WTC11 (cell line): ENCODE measurements around the gene ENTPD8. TPM values are rescaled to one million over a fixed set of nuclear protein-coding genes. Genes with fewer than 3 reads are reported as not detected.

Experiments used
- ATAC-seq: fragments of 200-7000 bp; cut with Tn5 transposase; 2 replicates; pipeline ENCODE4 v1.10.0; 2021; ENCODE audit warnings: mild to moderate bottlenecking, moderate library complexity
- CTCF ChIA-PET: fragments of 300-600 bp; sonication (Branson Sonifier 250); formaldehyde crosslinking; loops from one replicate; lab custom pipeline; 2021; ENCODE audit warnings: antibody characterized with exemption; lab: Charles Lee
- POLR2A ChIA-PET: fragments of 350-600 bp; sonication (Branson Sonifier 250); formaldehyde crosslinking; loops from one replicate; lab custom pipeline; 2021; ENCODE audit warnings: antibody characterized with exemption; lab: Charles Lee
- DNase-seq: peaks from one replicate; pipeline ENCODE4 v3.0.0; 2021; ENCODE audit warnings: low spot score
- H3K27ac Mint-ChIP-seq: 2 replicates; pipeline ENCODE4 v1.8.0; 2021; ENCODE audit warnings: mixed read lengths
- H3K27me3 Mint-ChIP-seq: 2 replicates; pipeline ENCODE4 v1.8.0; 2021; ENCODE audit warnings: low read depth, mild to moderate bottlenecking, moderate library complexity, mixed read lengths
- H3K36me3 Mint-ChIP-seq: 2 replicates; pipeline ENCODE4 v1.8.0; 2021; ENCODE audit warnings: mixed read lengths
- H3K4me1 Mint-ChIP-seq: 2 replicates; pipeline ENCODE4 v1.8.0; 2022; ENCODE audit warnings: mixed read lengths
- H3K4me3 Mint-ChIP-seq: 2 replicates; pipeline ENCODE4 v1.8.0; 2021; ENCODE audit warnings: mild to moderate bottlenecking, moderate library complexity, mixed read lengths
- H3K9me3 Mint-ChIP-seq: 2 replicates; pipeline ENCODE4 v1.8.0; 2021; ENCODE audit warnings: mixed read lengths
- ATF1 ChIP-seq: sonication (generic); formaldehyde crosslinking; IDR thresholded peaks from 2 replicates; pipeline ENCODE4 v1.8.1; 2023; ENCODE audit warnings: mild to moderate bottlenecking, moderate library complexity, missing genetic modification reagents
- CREM ChIP-seq: sonication (generic); formaldehyde crosslinking; IDR thresholded peaks from 2 replicates; pipeline ENCODE4 v1.8.1; 2022; ENCODE audit warnings: mild to moderate bottlenecking, missing genetic modification reagents, moderate library complexity
- ELF4 ChIP-seq: sonication (generic); formaldehyde crosslinking; IDR thresholded peaks from 2 replicates; pipeline ENCODE4 v1.8.1; 2022; ENCODE audit warnings: low read depth, mild to moderate bottlenecking, moderate library complexity, missing genetic modification reagents
- FOXP1 ChIP-seq: sonication (generic); formaldehyde crosslinking; IDR thresholded peaks from 2 replicates; pipeline ENCODE4 v1.8.0; 2022; ENCODE audit warnings: missing genetic modification reagents, mild to moderate bottlenecking, moderate library complexity, borderline replicate concordance
- GTF2I ChIP-seq: fragments of 250-450 bp; sonication (Bioruptor Pico); conservative IDR thresholded peaks from 2 replicates; pipeline ENCODE4 v1.4.0; 2021; ENCODE audit warnings: mild to moderate bottlenecking
- HMGA2 ChIP-seq: fragments of 250-450 bp; sonication (Bioruptor Pico); IDR thresholded peaks from 2 replicates; pipeline ENCODE4 v1.4.0; 2021; ENCODE audit warnings: mild to moderate bottlenecking, moderate library complexity
- NFE2L1 ChIP-seq: sonication (generic); formaldehyde crosslinking; IDR thresholded peaks from 2 replicates; pipeline ENCODE4 v1.8.1; 2023; ENCODE audit warnings: missing genetic modification reagents
- NR2C2 ChIP-seq: sonication (generic); formaldehyde crosslinking; IDR thresholded peaks from 2 replicates; pipeline ENCODE4 v1.8.0; 2022; ENCODE audit warnings: mild to moderate bottlenecking, missing genetic modification reagents
- ZNF121 ChIP-seq: sonication (generic); formaldehyde crosslinking; IDR thresholded peaks from 2 replicates; pipeline ENCODE4 v1.8.0; 2023; ENCODE audit warnings: missing genetic modification reagents
- ZNF232 ChIP-seq: sonication (generic); formaldehyde crosslinking; IDR thresholded peaks from 2 replicates; pipeline ENCODE4 v1.8.0; 2022; ENCODE audit warnings: mild to moderate bottlenecking, missing genetic modification reagents
- ZNF396 ChIP-seq: fragments of 250-450 bp; sonication (Bioruptor Pico); IDR thresholded peaks from 2 replicates; pipeline ENCODE4 v1.8.0; 2021; ENCODE audit warnings: mild to moderate bottlenecking, moderate library complexity, borderline replicate concordance
- total RNA-seq: library from RNA; stranded (reverse); gene quantifications from 3 replicates; pipeline ENCODE4 v1.2.3, GENCODE V29; 2021
- TF ChIP-seq, protein P1 (sequence below): sonication (generic); formaldehyde crosslinking; IDR thresholded peaks from 2 replicates; pipeline ENCODE4 v1.8.0; 2022; ENCODE audit warnings: missing genetic modification reagents
- TF ChIP-seq, protein P2 (sequence below): fragments of 250-450 bp; sonication (Bioruptor Pico); IDR thresholded peaks from 2 replicates; pipeline ENCODE4 v2.1.2; 2022; ENCODE audit warnings: mild to moderate bottlenecking, moderate library complexity
- TF ChIP-seq, protein P3 (sequence below): fragments of 250-450 bp; sonication (Bioruptor Pico); IDR thresholded peaks from 2 replicates; pipeline ENCODE4 v1.9.0; 2021; ENCODE audit warnings: mild to moderate bottlenecking
- TF ChIP-seq, protein P4 (sequence below): sonication (generic); formaldehyde crosslinking; IDR thresholded peaks from 2 replicates; pipeline ENCODE4 v1.8.0; 2022; ENCODE audit warnings: mild to moderate bottlenecking, missing genetic modification reagents

ENTPD8 gene
- total RNA-seq, 1 experiment from 2014 or later: 2.3 TPM

DNA sequence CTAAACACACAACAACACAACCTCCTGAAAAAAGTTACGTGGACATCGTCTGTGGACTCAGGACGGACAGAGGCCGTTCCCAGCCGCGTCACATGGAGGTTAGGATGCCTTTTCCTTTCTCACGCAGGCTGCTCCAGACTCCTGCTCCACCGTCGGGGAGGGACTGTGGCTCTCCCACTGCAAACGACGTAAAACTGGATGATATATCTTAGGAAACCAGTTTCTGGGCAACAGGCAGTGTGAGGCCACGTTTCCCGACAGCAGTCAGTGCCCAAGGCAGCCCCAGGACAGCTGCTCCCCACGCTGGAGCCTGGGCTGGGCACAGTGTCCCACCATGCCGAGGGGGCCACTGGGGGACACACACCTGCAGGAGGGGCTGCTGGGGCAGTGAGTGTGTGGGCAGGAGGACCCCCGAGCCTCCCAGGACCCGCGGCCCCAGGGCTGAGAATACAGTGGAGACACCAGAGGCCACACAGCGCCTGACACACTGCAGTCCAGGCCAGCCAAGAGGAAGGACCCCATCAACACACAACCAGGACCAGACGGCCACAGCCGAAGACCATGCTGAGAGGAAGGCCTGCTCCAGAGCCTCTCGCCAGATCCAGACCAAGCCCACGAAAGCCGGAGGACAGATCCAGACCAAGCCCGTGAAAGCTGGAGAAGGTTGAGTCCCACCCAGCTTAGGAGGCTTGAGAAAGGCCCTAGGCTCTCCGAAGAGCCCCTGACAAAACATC, 44.4 kb downstream of the ENTPD8 start:
- POLR2A ChIA-PET: no interaction called here
- Mint-ChIP-seq H3K9me3 (peaks cover under 1% of the 10 kb centered on the region; the same call in 1 of the 2 replicates), H3K4me1 (no peaks in the 10 kb centered on the region), H3K36me3 (peaks cover 4% of the 10 kb centered on the region), H3K27ac (no peak overlapping the region), H3K4me3 (no peak overlapping the region), H3K27me3 (no peaks in the 10 kb centered on the region)
- no peak for TF ChIP-seq NFE2L1 (CRISPR knock-in tag)
- TF ChIP-seq, protein P1, sequence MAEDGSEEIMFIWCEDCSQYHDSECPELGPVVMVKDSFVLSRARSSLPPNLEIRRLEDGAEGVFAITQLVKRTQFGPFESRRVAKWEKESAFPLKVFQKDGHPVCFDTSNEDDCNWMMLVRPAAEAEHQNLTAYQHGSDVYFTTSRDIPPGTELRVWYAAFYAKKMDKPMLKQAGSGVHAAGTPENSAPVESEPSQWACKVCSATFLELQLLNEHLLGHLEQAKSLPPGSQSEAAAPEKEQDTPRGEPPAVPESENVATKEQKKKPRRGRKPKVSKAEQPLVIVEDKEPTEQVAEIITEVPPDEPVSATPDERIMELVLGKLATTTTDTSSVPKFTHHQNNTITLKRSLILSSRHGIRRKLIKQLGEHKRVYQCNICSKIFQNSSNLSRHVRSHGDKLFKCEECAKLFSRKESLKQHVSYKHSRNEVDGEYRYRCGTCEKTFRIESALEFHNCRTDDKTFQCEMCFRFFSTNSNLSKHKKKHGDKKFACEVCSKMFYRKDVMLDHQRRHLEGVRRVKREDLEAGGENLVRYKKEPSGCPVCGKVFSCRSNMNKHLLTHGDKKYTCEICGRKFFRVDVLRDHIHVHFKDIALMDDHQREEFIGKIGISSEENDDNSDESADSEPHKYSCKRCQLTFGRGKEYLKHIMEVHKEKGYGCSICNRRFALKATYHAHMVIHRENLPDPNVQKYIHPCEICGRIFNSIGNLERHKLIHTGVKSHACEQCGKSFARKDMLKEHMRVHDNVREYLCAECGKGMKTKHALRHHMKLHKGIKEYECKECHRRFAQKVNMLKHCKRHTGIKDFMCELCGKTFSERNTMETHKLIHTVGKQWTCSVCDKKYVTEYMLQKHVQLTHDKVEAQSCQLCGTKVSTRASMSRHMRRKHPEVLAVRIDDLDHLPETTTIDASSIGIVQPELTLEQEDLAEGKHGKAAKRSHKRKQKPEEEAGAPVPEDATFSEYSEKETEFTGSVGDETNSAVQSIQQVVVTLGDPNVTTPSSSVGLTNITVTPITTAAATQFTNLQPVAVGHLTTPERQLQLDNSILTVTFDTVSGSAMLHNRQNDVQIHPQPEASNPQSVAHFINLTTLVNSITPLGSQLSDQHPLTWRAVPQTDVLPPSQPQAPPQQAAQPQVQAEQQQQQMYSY (CRISPR knock-in tag): no peak
- TF ChIP-seq ELF4 (CRISPR knock-in tag): no peak
- no peak for TF ChIP-seq ZNF121 (CRISPR knock-in tag)
- TF ChIP-seq ZNF396 (CRISPR knock-in tag): no peak
- TF ChIP-seq, protein P2, sequence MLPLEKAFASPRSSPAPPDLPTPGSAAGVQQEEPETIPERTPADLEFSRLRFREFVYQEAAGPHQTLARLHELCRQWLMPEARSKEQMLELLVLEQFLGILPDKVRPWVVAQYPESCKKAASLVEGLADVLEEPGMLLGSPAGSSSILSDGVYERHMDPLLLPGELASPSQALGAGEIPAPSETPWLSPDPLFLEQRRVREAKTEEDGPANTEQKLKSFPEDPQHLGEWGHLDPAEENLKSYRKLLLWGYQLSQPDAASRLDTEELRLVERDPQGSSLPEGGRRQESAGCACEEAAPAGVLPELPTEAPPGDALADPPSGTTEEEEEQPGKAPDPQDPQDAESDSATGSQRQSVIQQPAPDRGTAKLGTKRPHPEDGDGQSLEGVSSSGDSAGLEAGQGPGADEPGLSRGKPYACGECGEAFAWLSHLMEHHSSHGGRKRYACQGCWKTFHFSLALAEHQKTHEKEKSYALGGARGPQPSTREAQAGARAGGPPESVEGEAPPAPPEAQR (CRISPR knock-in tag): no peak
- no peak for TF ChIP-seq ZNF232
- TF ChIP-seq HMGA2 (CRISPR knock-in tag): no peak
- TF ChIP-seq, protein P3, sequence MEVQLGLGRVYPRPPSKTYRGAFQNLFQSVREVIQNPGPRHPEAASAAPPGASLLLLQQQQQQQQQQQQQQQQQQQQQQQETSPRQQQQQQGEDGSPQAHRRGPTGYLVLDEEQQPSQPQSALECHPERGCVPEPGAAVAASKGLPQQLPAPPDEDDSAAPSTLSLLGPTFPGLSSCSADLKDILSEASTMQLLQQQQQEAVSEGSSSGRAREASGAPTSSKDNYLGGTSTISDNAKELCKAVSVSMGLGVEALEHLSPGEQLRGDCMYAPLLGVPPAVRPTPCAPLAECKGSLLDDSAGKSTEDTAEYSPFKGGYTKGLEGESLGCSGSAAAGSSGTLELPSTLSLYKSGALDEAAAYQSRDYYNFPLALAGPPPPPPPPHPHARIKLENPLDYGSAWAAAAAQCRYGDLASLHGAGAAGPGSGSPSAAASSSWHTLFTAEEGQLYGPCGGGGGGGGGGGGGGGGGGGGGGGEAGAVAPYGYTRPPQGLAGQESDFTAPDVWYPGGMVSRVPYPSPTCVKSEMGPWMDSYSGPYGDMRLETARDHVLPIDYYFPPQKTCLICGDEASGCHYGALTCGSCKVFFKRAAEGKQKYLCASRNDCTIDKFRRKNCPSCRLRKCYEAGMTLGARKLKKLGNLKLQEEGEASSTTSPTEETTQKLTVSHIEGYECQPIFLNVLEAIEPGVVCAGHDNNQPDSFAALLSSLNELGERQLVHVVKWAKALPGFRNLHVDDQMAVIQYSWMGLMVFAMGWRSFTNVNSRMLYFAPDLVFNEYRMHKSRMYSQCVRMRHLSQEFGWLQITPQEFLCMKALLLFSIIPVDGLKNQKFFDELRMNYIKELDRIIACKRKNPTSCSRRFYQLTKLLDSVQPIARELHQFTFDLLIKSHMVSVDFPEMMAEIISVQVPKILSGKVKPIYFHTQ (CRISPR knock-in tag): no peak
- DNase-seq: no peak
- CTCF ChIA-PET: interaction anchor here (0.6 to 2.1 kb wide), 2 partner anchors 101 to 110 kb away, joined by 3 to 7 read pairs; no protein-coding TSS in a partner anchor
- ATAC-seq: no peak

DNA sequence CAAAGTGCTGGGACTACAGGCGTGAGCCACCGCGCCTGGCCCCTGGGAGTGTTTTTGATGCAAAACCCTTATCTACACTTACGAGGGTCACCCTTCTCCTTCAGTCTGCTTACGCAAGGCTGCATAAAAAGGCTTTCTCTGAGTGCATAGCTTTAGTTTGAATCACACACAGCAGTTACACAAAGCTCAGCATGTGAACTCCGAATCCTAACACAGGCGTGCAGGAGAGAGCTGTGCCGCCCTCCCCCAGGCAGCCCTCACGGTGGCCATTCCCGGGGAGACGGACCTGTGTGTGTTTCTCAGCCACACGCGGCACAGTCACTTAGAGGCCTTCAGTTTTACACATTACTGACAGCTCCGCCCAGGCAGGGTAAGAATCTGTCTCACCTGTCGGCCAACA, 44.9 kb downstream of the ENTPD8 start:
- TF ChIP-seq, protein P3 (CRISPR knock-in tag): no peak
- TF ChIP-seq FOXP1 (CRISPR knock-in tag) (no peak), GTF2I (CRISPR knock-in tag) (no peak), NR2C2 (CRISPR knock-in tag) (no peak), ATF1 (CRISPR knock-in tag) (no peak), CREM (CRISPR knock-in tag) (no peak)
- TF ChIP-seq, protein P4, sequence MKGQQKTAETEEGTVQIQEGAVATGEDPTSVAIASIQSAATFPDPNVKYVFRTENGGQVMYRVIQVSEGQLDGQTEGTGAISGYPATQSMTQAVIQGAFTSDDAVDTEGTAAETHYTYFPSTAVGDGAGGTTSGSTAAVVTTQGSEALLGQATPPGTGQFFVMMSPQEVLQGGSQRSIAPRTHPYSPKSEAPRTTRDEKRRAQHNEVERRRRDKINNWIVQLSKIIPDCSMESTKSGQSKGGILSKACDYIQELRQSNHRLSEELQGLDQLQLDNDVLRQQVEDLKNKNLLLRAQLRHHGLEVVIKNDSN (CRISPR knock-in tag): no peak
- Mint-ChIP-seq H3K4me3 (no peak overlapping the region), H3K9me3 (no peaks in the 10 kb centered on the region), H3K27ac (no peak overlapping the region), H3K4me1 (no peaks in the 10 kb centered on the region), H3K27me3 (no peaks in the 10 kb centered on the region), H3K36me3 (peaks cover under 1% of the 10 kb centered on the region; the same call in 1 of the 2 replicates)
- ATAC-seq (no peak), DNase-seq (no peak)
- ChIA-PET CTCF (interaction anchor here (0.6 to 2.1 kb wide), 4 partner anchors 77 to 110 kb away, joined by 3 to 7 read pairs (median 6); partner anchors contain the start of gene NRARP), POLR2A (no interaction called here)
